ENCODE data around the gene CD83.

Gene CD83

DNA sequence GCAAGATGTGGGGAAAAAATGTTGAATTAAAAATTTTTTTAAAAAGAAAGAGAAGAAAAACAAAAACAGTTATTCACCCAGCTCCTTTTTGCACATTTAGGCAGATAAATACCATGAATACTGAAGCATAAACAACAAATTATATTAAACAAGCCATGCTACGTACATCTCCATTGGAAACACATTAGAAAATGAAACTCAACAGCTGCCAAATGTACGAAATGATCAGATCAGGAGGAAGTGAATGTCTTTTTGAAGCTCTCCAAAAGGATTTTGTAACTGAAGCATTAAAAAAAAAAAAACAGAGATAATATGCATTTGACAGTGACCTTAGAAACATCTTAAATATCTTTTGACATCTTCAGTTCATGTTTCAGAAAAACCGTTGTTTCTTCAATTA lies 56.7 kb downstream of the CD83 start:
- Histone ChIP-seq H3K27ac (ENCODE audit: low read depth, low read length) (no peak overlapping the region), H3K36me3 (ENCODE audit: control insufficient read depth, insufficient read depth, low read length) (no peaks in the 10 kb centered on the region), H3K4me3 (ENCODE audit: low read depth, low read length) (no peak overlapping the region), H3K9me3 (ENCODE audit: control insufficient read depth, insufficient read depth, low read length) (0 out of 2 replicates have a peak, but pooled peaks cover 18% of the 10 kb centered on the region), H3K9ac (ENCODE audit: low read depth, low read length) (no peak overlapping the region), H3K27me3 (ENCODE audit: control insufficient read depth, insufficient read depth, low read length) (no peaks in the 10 kb centered on the region), H3K4me1 (ENCODE audit: control insufficient read depth, insufficient read depth, low read length) (peaks cover 6% of the 10 kb centered on the region)

DNA sequence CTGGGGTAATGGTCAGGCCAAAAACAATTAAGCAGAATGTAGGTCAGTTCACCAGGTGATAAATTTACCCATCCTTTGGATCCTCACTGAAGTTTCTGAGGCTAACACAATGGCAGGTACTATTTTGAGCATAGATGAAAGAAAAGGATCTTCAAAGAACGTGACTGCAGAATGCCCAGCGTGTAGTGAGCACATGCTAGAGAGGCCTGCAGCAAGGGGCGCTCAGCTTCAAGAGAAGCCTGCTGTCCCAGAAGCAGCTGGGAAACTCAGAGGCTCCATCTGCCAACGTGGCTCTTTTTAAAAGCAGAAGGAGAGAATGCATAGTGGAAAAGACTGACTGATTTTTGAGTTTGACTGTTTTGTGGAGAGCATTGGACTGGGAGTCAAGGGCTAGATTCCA lies 57.4 kb downstream of the CD83 start:
- Histone ChIP-seq H3K27ac (ENCODE audit: low read depth, low read length) (no peak overlapping the region), H3K9me3 (ENCODE audit: control insufficient read depth, insufficient read depth, low read length) (0 out of 2 replicates have a peak, but pooled peaks cover 13% of the 10 kb centered on the region), H3K27me3 (ENCODE audit: control insufficient read depth, insufficient read depth, low read length) (no peaks in the 10 kb centered on the region), H3K9ac (ENCODE audit: low read depth, low read length) (no peak overlapping the region), H3K36me3 (ENCODE audit: control insufficient read depth, insufficient read depth, low read length) (no peaks in the 10 kb centered on the region), H3K4me3 (ENCODE audit: low read depth, low read length) (no peak overlapping the region), H3K4me1 (ENCODE audit: control insufficient read depth, insufficient read depth, low read length) (peaks cover 6% of the 10 kb centered on the region)

DNA sequence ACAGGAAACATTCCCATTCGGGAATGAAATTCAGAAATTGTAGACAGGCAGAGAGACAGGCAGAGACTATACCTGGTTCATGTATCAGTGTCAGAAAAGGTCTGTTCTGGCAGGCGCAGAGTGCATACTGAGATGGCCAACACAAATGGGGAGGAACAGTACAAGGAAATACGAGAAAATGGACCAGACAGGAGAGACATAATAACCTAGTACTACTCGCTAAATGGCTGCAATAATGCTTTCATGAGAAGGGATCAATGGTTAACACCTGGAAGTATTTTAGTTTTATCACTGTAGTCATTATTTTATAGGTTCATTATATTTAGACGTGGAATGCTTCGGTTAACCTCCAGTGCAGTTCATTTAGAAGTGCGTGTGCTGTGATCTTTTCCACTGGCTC lies 58.9 kb downstream of the CD83 start:
- Histone ChIP-seq H3K36me3 (ENCODE audit: control insufficient read depth, insufficient read depth, low read length) (no peaks in the 10 kb centered on the region), H3K4me1 (ENCODE audit: control insufficient read depth, insufficient read depth, low read length) (peaks cover 6% of the 10 kb centered on the region), H3K27ac (ENCODE audit: low read depth, low read length) (no peak overlapping the region), H3K4me3 (ENCODE audit: low read depth, low read length) (no peak overlapping the region), H3K9me3 (ENCODE audit: control insufficient read depth, insufficient read depth, low read length) (0 out of 2 replicates have a peak, but pooled peaks cover 2% of the 10 kb centered on the region), H3K27me3 (ENCODE audit: control insufficient read depth, insufficient read depth, low read length) (no peaks in the 10 kb centered on the region), H3K9ac (ENCODE audit: low read depth, low read length) (no peak overlapping the region)

DNA sequence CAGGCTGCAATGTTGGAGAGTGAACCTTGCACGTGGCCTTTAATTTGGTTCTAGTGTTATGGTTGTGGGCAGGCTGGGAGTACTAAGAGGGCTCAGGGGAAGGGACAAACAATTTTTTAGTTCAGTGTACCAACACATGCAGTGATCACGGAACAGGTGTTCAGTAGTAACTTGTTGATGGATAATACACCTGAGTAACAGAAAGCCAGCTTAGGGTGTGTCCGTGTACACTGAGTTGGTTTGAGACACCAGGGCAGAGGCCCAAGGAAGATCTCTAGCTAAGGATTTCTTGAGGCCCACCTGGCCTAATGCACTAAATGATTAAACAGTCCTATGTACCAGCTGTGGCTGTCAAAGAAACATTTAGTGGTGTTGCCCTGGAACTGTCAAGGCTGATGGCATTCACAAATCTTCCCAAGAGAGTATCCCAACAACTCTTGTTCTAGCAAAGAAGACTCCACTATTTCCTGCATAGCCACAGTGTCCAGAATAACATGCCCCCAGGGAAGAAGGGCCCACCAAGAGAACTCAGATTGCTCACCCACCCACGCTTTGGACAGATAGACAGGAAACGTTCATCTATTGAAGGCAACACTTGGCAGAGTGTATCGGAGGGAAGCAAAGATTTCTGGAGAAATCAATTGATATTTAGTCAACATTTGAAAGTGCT lies 60.0 kb downstream of the CD83 start:
- H3K9ac ChIP-seq (ENCODE audit: low read depth, low read length), result no peak overlapping the region
- H3K4me3 ChIP-seq (ENCODE audit: low read depth, low read length), result no peak overlapping the region
- no peaks in the 10 kb centered on the region for H3K27me3 ChIP-seq (ENCODE audit: control insufficient read depth, insufficient read depth, low read length)
- no peaks in the 10 kb centered on the region for H3K36me3 ChIP-seq (ENCODE audit: control insufficient read depth, insufficient read depth, low read length)
- no peak overlapping the region for H3K27ac ChIP-seq (ENCODE audit: low read depth, low read length)
- peaks cover 6% of the 10 kb centered on the region for H3K4me1 ChIP-seq (ENCODE audit: control insufficient read depth, insufficient read depth, low read length)
- 0 out of 2 replicates have a peak, but pooled peaks cover 1% of the 10 kb centered on the region for H3K9me3 ChIP-seq (ENCODE audit: control insufficient read depth, insufficient read depth, low read length)

DNA sequence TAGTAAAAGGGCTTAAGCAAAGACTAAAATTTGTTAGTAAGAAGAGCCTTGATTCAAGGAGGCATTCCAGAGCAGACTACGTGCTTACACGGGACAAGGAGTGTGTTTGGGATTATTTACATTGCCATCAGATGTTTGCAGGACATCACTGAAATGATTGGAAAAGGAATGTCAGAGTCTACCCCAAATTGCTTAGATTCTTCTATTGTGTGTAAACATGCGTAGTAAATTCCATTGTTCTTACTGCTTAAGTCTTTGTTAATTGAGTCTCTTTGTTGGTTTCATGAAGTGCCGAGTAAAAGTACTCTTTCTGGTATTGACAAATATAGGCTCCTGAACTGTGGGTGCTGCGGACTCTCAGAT lies 60.5 kb downstream of the CD83 start:
- Histone ChIP-seq H3K27ac (ENCODE audit: low read depth, low read length) (no peak overlapping the region), H3K27me3 (ENCODE audit: control insufficient read depth, insufficient read depth, low read length) (no peaks in the 10 kb centered on the region), H3K9me3 (ENCODE audit: control insufficient read depth, insufficient read depth, low read length) (no peaks in the 10 kb centered on the region), H3K9ac (ENCODE audit: low read depth, low read length) (no peak overlapping the region), H3K4me3 (ENCODE audit: low read depth, low read length) (no peak overlapping the region), H3K36me3 (ENCODE audit: control insufficient read depth, insufficient read depth, low read length) (no peaks in the 10 kb centered on the region), H3K4me1 (ENCODE audit: control insufficient read depth, insufficient read depth, low read length) (peaks cover 6% of the 10 kb centered on the region)

DNA sequence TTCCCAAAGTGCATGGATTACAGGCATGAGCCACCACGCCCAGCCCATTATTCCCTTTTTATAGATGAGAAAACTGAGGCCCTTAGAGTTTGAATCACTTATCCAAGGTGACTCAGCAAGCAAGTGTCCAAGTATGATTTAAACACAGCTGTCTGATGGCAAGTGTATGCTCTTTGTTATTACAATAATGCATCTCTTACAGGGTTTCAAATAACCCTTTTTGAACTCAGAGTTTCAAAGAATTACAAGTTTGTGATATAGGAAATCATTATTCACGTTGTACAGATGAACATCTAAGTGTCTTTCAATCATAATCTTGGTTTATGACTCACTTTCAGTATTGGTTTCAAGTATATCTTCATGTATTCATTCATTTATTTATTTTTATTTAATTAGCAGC lies 63.0 kb downstream of the CD83 start:
- Histone ChIP-seq H3K4me3 (ENCODE audit: low read depth, low read length) (no peak overlapping the region), H3K27ac (ENCODE audit: low read depth, low read length) (no peak overlapping the region), H3K9me3 (ENCODE audit: control insufficient read depth, insufficient read depth, low read length) (no peaks in the 10 kb centered on the region), H3K27me3 (ENCODE audit: control insufficient read depth, insufficient read depth, low read length) (no peaks in the 10 kb centered on the region), H3K9ac (ENCODE audit: low read depth, low read length) (no peak overlapping the region), H3K36me3 (ENCODE audit: control insufficient read depth, insufficient read depth, low read length) (no peaks in the 10 kb centered on the region), H3K4me1 (ENCODE audit: control insufficient read depth, insufficient read depth, low read length) (peaks cover 6% of the 10 kb centered on the region)

DNA sequence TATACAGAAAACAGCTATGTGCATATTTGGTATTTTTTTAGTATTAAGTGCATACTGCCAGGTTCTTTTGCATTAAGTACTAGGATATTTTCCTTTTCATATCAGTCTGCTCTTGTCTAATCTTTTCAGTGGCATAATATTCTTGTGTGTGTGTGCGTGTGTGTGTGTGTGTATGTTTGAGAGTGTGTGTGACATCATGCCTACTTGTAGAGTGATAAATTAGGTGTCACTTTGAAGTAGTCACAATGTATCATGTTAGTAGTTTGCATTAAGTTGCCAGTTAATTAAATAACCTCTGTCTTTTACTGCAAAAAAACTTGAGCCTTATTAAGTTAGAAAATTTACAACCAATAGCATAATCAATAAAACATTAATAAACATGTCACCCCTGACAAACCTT lies 65.3 kb downstream of the CD83 start:
- H3K9ac ChIP-seq (ENCODE audit: low read depth, low read length), result no peak overlapping the region
- H3K27me3 ChIP-seq (ENCODE audit: control insufficient read depth, insufficient read depth, low read length), result no peaks in the 10 kb centered on the region
- H3K27ac ChIP-seq (ENCODE audit: low read depth, low read length), result no peak overlapping the region
- no peaks in the 10 kb centered on the region for H3K36me3 ChIP-seq (ENCODE audit: control insufficient read depth, insufficient read depth, low read length)
- H3K4me3 ChIP-seq (ENCODE audit: low read depth, low read length), result no peak overlapping the region
- H3K4me1 ChIP-seq (ENCODE audit: control insufficient read depth, insufficient read depth, low read length), result peaks cover 6% of the 10 kb centered on the region
- H3K9me3 ChIP-seq (ENCODE audit: control insufficient read depth, insufficient read depth, low read length), result no peaks in the 10 kb centered on the region

Data from HUES48 (cell line).